Endothelial cell of umbilical vein (primary cell): ENCODE data around the gene BZW2. TPM values are rescaled to one million over a fixed set of nuclear protein-coding genes. Genes with fewer than 3 reads are reported as not detected.

Experiments
- BruUV-seq: library from RNA; stranded (reverse); fragments of 400-500 nt; replicated peaks from 2 replicates; lab custom pipeline; 2021; lab: Mats Ljungman, UMichigan
- CTCF ChIA-PET: fragments of 300-600, 350-600 bp; sonication (Branson Sonifier 250); formaldehyde crosslinking; loops from one replicate; lab custom pipeline; 2021; ENCODE audit warnings: antibody characterized with exemption, inconsistent platforms; lab: Charles Lee
- POLR2A ChIA-PET: fragments of 300-600, 350-600 bp; sonication (Branson Sonifier 250); formaldehyde crosslinking; loops from one replicate; lab custom pipeline; 2021; ENCODE audit warnings: antibody characterized with exemption, inconsistent platforms; lab: Charles Lee
- DNase-seq: peaks from one replicate; pipeline ENCODE4 v3.0.0-alpha.2; 2011; ENCODE audit warnings: low read depth, low spot score
- FAIRE-seq: peaks from 2 replicates; lab custom pipeline; 2011; peaks lifted over from hg19 to GRCh38; lab: Jason Lieb, UNC
- H2AFZ ChIP-seq: 2 replicates; pipeline ENCODE4 v1.6.0; 2012; ENCODE audit warnings: low read depth, low read length, control low read depth, inconsistent platforms
- H3K27ac ChIP-seq: 2 replicates; pipeline ENCODE4 v1.5.1; 2011; ENCODE audit warnings: low read depth, mild to moderate bottlenecking, control low read depth, low read length, moderate library complexity; ENCODE audit not compliant: insufficient read depth
- H3K27me3 ChIP-seq, 2 experiments: 2 replicates each; pipeline versions ENCODE4 v1.6.0 to v1.6.1; 2011; ENCODE audit warnings: low read length in 2 of 2, mixed read lengths in 1 of 2; ENCODE audit not compliant: control insufficient read depth in 2 of 2, insufficient read depth in 2 of 2
- H3K36me3 ChIP-seq, 2 experiments: 2 replicates in 1 of 2; 3 replicates in 1 of 2; pipeline ENCODE4 v1.5.1; 2011; ENCODE audit warnings: low read length in 2 of 2, mild to moderate bottlenecking in 1 of 2, moderate library complexity in 1 of 2; ENCODE audit not compliant: control insufficient read depth in 2 of 2, insufficient read depth in 2 of 2; ENCODE audit errors: extremely low read depth in 1 of 2
- H3K4me1 ChIP-seq: 3 replicates; pipeline ENCODE4 v1.5.1; 2011; ENCODE audit warnings: mild to moderate bottlenecking, low read length; ENCODE audit not compliant: control insufficient read depth, insufficient read depth; ENCODE audit errors: extremely low read depth
- H3K4me2 ChIP-seq: 2 replicates; pipeline ENCODE4 v1.6.1; 2011; ENCODE audit warnings: low read length, control low read depth, mixed read lengths; ENCODE audit not compliant: insufficient read depth
- H3K4me3 ChIP-seq, 3 experiments: fragments of 200-600 bp in 1 of 3; sonication (generic), shearing (Covaris generic) in 1 of 3; replicated peaks in 1 of 3; 2 replicates each; pipeline ENCODE4 v1.5.1; 2011 to 2016; ENCODE audit warnings: control low read depth in 3 of 3, low read length in 3 of 3, mild to moderate bottlenecking in 2 of 3, inconsistent platforms in 1 of 3, low read depth in 1 of 3, moderate library complexity in 1 of 3; ENCODE audit not compliant: insufficient read depth in 1 of 3
- H3K79me2 ChIP-seq: 2 replicates; pipeline ENCODE4 v1.6.0; 2012; ENCODE audit warnings: low read length, inconsistent platforms; ENCODE audit not compliant: control insufficient read depth, insufficient read depth
- H3K9ac ChIP-seq: replicated peaks from 2 replicates; pipeline ENCODE3; 2011; ENCODE audit warnings: low read length, control low read depth; ENCODE audit not compliant: insufficient read depth; ENCODE audit errors: extremely low read depth
- H3K9me1 ChIP-seq: replicated peaks from 3 replicates; pipeline ENCODE4 v1.6.0; 2011; ENCODE audit warnings: mild to moderate bottlenecking, low read length; ENCODE audit not compliant: control insufficient read depth, insufficient read depth; ENCODE audit errors: extremely low read depth
- H3K9me3 ChIP-seq: replicated peaks from 2 replicates; pipeline ENCODE4 v1.5.1; 2012; ENCODE audit warnings: low read length, inconsistent platforms; ENCODE audit not compliant: control insufficient read depth, insufficient read depth
- H4K20me1 ChIP-seq: replicated peaks from 2 replicates; pipeline ENCODE3; 2011; ENCODE audit warnings: mild to moderate bottlenecking, low read length; ENCODE audit not compliant: control insufficient read depth, insufficient read depth; ENCODE audit errors: extremely low read depth
- CTCF ChIP-seq, 2 donors: IDR thresholded peaks; 1 replicate in 1 of 2; 2 replicates in 1 of 2; pipeline ENCODE4 v1.5.1; 2011; ENCODE audit warnings: low read length in 2 of 2, mild to moderate bottlenecking in 2 of 2, moderate library complexity in 2 of 2, control low read depth in 1 of 2, inconsistent platforms in 1 of 2, low read depth in 1 of 2; ENCODE audit not compliant: insufficient read depth in 1 of 2; ENCODE audit errors: extremely low read depth in 1 of 2
- EZH2 ChIP-seq: IDR thresholded peaks from 2 replicates; pipeline ENCODE4 v1.6.1; 2012; ENCODE audit warnings: borderline replicate concordance, low read depth, mild to moderate bottlenecking, moderate library complexity, low read length, inconsistent platforms; ENCODE audit not compliant: severe bottlenecking
- FOS ChIP-seq: IDR thresholded peaks from 2 replicates; pipeline ENCODE4 v1.6.1; 2011; ENCODE audit warnings: mild to moderate bottlenecking, low read length, moderate library complexity, borderline replicate concordance; ENCODE audit not compliant: insufficient read depth
- GATA2 ChIP-seq: IDR thresholded peaks from 2 replicates; pipeline ENCODE4 v1.7.0; 2011; ENCODE audit warnings: low read depth, mild to moderate bottlenecking, moderate library complexity, mixed read lengths, low read length; ENCODE audit not compliant: insufficient read length, insufficient read depth
- JUN ChIP-seq: IDR thresholded peaks from 2 replicates; pipeline ENCODE4 v1.6.1; 2011; ENCODE audit warnings: borderline replicate concordance, low read depth; ENCODE audit not compliant: insufficient read length, insufficient read depth
- MYC ChIP-seq: IDR thresholded peaks from one replicate; pipeline ENCODE4 v1.6.1; 2011; ENCODE audit warnings: mild to moderate bottlenecking, low read depth, low read length
- POLR2A ChIP-seq: IDR thresholded peaks from 2 replicates; pipeline ENCODE4 v1.6.1; 2012; ENCODE audit warnings: low read depth, mild to moderate bottlenecking, control low read depth, low read length
- POLR2AphosphoS5 ChIP-seq: IDR thresholded peaks from 2 replicates; pipeline ENCODE4 v1.6.1; 2012; ENCODE audit warnings: low read depth, mild to moderate bottlenecking, control low read depth, low read length, moderate library complexity; ENCODE audit not compliant: insufficient read depth
- dilution Hi-C: fragments of 300-500 bp; cut with MboI; formaldehyde crosslinking; loops from one replicate; pipeline ENCODE4 v1.15.0; 2019; ENCODE audit warnings: low sequenced_read_pairs; ENCODE audit not compliant: extremely low pct_ligation_motif_present
- intact Hi-C: fragments of 100-400 bp; cut with micrococcal nuclease; formaldehyde crosslinking; loops from one replicate; pipeline ENCODE4 v1.10.0; 2022
- polyA plus RNA-seq, 4 experiments: library from polyadenylated mRNA; depleted of rRNA in 3 of 4; stranded (reverse) in 3 of 4; unstranded in 1 of 4; fragments of >200 nt; gene quantifications; 2 replicates each; pipeline versions ENCODE4 v1.2.1 to v1.2.3, GENCODE V29; 2011 to 2012; ENCODE audit warnings: missing spikeins in 1 of 4
- total RNA-seq: library from RNA; stranded (reverse); gene quantifications from 2 replicates; pipeline ENCODE4 v1.2.3, GENCODE V29; 2021
- TF ChIP-seq, protein P1 (sequence below): IDR thresholded peaks from 2 replicates; pipeline ENCODE4 v1.6.1; 2011; ENCODE audit not compliant: insufficient read depth, insufficient read length

BZW2 gene
- total and polyA plus RNA-seq, 2 donors (not counting 3 experiments of a cell fraction or from before 2014, with no cell fraction given), result 39.7 to 106 TPM

GRCh38 chr7:16646472-16647072 is 591 bp downstream of the BZW2 start:
- H3K36me3 ChIP-seq, result no peaks in the 10 kb centered on the region
- peak overlapping the region; percentile 91 for H3K27ac ChIP-seq
- TF ChIP-seq POLR2AphosphoS5, result no peak
- no peak for TF ChIP-seq POLR2A
- no peak for TF ChIP-seq JUN
- no peak for TF ChIP-seq GATA2
- TF ChIP-seq FOS, result no peak
- TF ChIP-seq, protein P1, sequence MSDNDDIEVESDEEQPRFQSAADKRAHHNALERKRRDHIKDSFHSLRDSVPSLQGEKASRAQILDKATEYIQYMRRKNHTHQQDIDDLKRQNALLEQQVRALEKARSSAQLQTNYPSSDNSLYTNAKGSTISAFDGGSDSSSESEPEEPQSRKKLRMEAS, result no peak
- no peak for TF ChIP-seq EZH2
- TF ChIP-seq CTCF (IDR thresholded peaks at IDR 0.05; ENCODE audit: extremely low read depth in 1 of 2, insufficient read depth in 1 of 2, low read depth in 1 of 2, low read length in 2 of 2), result no peak
- no peak for TF ChIP-seq MYC
- H3K9ac ChIP-seq, result peak overlapping the region; percentile 88
- no peak for FAIRE-seq
- H3K9me1 ChIP-seq, result no peaks in the 10 kb centered on the region
- DNase-seq, result peak; percentile 43
- peaks cover 57% of the 10 kb centered on the region for H3K79me2 ChIP-seq
- peaks cover 53% of the 10 kb centered on the region for H3K4me1 ChIP-seq
- ChIA-PET POLR2A (interaction anchor here (0.7 to 1.4 kb wide), 3 partner anchors 10 to 1876 kb away, joined by 3 to 7 read pairs (median 3); no protein-coding TSS in a partner anchor), CTCF (interaction anchor here (1.1 kb wide), 1 partner anchor 82 kb away, joined by 3 read pairs; no protein-coding TSS in a partner anchor)
- no peaks in the 10 kb centered on the region for H3K9me3 ChIP-seq
- H2AFZ ChIP-seq, result peak overlapping the region; percentile 22
- H3K4me3 ChIP-seq, result peak overlapping the region; percentile 63 to 98 (median 98)
- H3K27me3 ChIP-seq, result no peaks in the 10 kb centered on the region
- no TSS peak for BruUV-seq
- intact Hi-C loops, result loop anchor here (2.0 to 5.0 kb wide), 4 partner anchors 14 to 959 kb away; partner anchors contain the start of genes MEOX2 and TSPAN13
- peak overlapping the region; percentile 95 for H3K4me2 ChIP-seq
- H4K20me1 ChIP-seq, result no peaks in the 10 kb centered on the region
- dilution Hi-C loops, result no loop called here
